EL (cell line): Measurements from ENCODE around the gene SDK1.
"Not testable (repeated sequence)": the region's sequence is repeated elsewhere in the genome, so short reads cannot be mapped to it uniquely, and the experiment has no call there.

Experiments
- DNase-seq: peaks from one replicate; pipeline ENCODE4 v3.0.0-alpha.2; 2016

The SDK1 gene

GRCh38 chr7:3683546-3684539 lies 382.8 kb downstream of the SDK1 start:
- no peak for DNase-seq

- no peak for DNase-seq
These were observed 387.0 kb downstream of the SDK1 start for GRCh38 chr7:3688071-3688470.

GRCh38 chr7:3688842-3689241 lies 387.8 kb downstream of the SDK1 start:
- DNase-seq, result no peak

GRCh38 chr7:3691478-3692158 lies 390.6 kb downstream of the SDK1 start:
- DNase-seq, result no peak

- DNase-seq, result no peak
These were observed 394.6 kb downstream of the SDK1 start for GRCh38 chr7:3695602-3696001.

GRCh38 chr7:3696113-3696512 lies 395.1 kb downstream of the SDK1 start:
- no peak for DNase-seq

- no peak for DNase-seq
These were observed 396.4 kb downstream of the SDK1 start for GRCh38 chr7:3697472-3697871.

GRCh38 chr7:3705258-3705657 lies 404.2 kb downstream of the SDK1 start:
- DNase-seq, result no peak

GRCh38 chr7:3706091-3706490 lies 405.0 kb downstream of the SDK1 start:
- DNase-seq, result not testable (repeated sequence)

GRCh38 chr7:3710122-3710521 lies 409.1 kb downstream of the SDK1 start:
- no peak for DNase-seq

- no peak for DNase-seq
These were observed 409.5 kb downstream of the SDK1 start for GRCh38 chr7:3710531-3710930.

GRCh38 chr7:3712841-3713240 lies 411.8 kb downstream of the SDK1 start:
- DNase-seq, result no peak

- no peak for DNase-seq
These were observed 420.4 kb downstream of the SDK1 start for GRCh38 chr7:3721422-3721821.

GRCh38 chr7:3722396-3722922 lies 421.4 kb downstream of the SDK1 start:
- no peak for DNase-seq

GRCh38 chr7:3725155-3726059 lies 424.4 kb downstream of the SDK1 start:
- DNase-seq, result no peak

- DNase-seq, result no peak
These were observed 429.2 kb downstream of the SDK1 start for GRCh38 chr7:3730276-3730675.

GRCh38 chr7:3732395-3733005 lies 431.4 kb downstream of the SDK1 start:
- no peak for DNase-seq

GRCh38 chr7:3733541-3734140 lies 432.6 kb downstream of the SDK1 start:
- DNase-seq, result no peak

- no peak for DNase-seq
These were observed 437.9 kb downstream of the SDK1 start for GRCh38 chr7:3738964-3739363.

GRCh38 chr7:3739983-3740382 lies 438.9 kb downstream of the SDK1 start:
- DNase-seq, result no peak

GRCh38 chr7:3747467-3747866 lies 446.4 kb downstream of the SDK1 start:
- no peak for DNase-seq

GRCh38 chr7:3748389-3748788 lies 447.3 kb downstream of the SDK1 start:
- no peak for DNase-seq
